C4-2B (cell line): ENCODE results near the gene SKAP2.

Experiments
- CTCF ChIP-seq: fragments of 450-650 bp; conservative IDR thresholded peaks from 2 replicates; pipeline ENCODE4 v1.5.1; 2017; ENCODE audit warnings: mild to moderate bottlenecking
- ZFX ChIP-seq: fragments of 450-650 bp; IDR thresholded peaks from 2 replicates; pipeline ENCODE4 v1.6.1; 2017

- no peak for TF ChIP-seq CTCF
- no peak for TF ChIP-seq ZFX
Observed at GRCh38 chr7:26879671-26880070, 15.3 kb upstream of the SKAP2 start.
